MM.1S (cell line): ENCODE measurements around the gene ZFAND6.

Source experiments
- EZH2phosphoT487 ChIP-seq: fragments of 300-600 bp; sonication (generic); IDR thresholded peaks from 2 replicates; pipeline ENCODE4 v1.6.1; 2018; ENCODE audit warnings: antibody characterized with exemption, low read length
- TF ChIP-seq, protein P1 (sequence below): fragments of 300-600 bp; sonication (generic); IDR thresholded peaks from 2 replicates; pipeline ENCODE4 v1.5.1; 2016; ENCODE audit warnings: antibody characterized with exemption, low read length, mixed read lengths

DNA sequence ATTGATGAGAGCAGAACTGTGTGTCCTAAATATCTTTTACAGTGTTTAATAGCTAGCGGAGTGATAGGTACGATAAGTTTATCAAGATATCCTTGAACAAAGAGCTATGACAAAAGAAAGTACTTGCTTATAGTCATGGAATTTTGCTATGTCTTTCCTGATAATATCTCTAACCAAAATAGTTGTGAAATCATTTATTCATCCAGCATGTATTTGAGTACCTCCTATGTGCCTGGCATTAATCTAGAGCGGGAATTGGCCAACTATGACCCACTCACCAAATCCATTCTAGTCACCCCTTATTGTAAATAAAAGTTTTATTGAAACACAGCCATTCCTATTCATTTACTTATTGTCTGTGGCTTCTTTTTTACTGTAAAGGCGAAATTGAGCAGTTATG is 46.6 kb downstream of the ZFAND6 start:
- TF ChIP-seq, protein P1, sequence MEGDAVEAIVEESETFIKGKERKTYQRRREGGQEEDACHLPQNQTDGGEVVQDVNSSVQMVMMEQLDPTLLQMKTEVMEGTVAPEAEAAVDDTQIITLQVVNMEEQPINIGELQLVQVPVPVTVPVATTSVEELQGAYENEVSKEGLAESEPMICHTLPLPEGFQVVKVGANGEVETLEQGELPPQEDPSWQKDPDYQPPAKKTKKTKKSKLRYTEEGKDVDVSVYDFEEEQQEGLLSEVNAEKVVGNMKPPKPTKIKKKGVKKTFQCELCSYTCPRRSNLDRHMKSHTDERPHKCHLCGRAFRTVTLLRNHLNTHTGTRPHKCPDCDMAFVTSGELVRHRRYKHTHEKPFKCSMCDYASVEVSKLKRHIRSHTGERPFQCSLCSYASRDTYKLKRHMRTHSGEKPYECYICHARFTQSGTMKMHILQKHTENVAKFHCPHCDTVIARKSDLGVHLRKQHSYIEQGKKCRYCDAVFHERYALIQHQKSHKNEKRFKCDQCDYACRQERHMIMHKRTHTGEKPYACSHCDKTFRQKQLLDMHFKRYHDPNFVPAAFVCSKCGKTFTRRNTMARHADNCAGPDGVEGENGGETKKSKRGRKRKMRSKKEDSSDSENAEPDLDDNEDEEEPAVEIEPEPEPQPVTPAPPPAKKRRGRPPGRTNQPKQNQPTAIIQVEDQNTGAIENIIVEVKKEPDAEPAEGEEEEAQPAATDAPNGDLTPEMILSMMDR, result no peak
- TF ChIP-seq EZH2phosphoT487, result no peak
